Stimulated activated CD4-positive, alpha-beta T cell treated with anti-CD3 and anti-CD28 coated beads, Interleukin-15, amount 100 ng/mL, for 48 hours (primary cell): Measurements from ENCODE around the gene FPR1.
A peak's percentile ranks its signal among the peaks of the same experiment; 100 is the strongest.
"Not testable (repeated sequence)": the region's sequence is repeated elsewhere in the genome, so short reads cannot be mapped to it uniquely, and the experiment has no call there.

Experiments
- DNase-seq, 2 donors: peaks; one replicate each; pipeline ENCODE4 v3.0.0-alpha.2; 2020; ENCODE audit warnings: low read depth in 2 of 2

The FPR1 gene

DNA sequence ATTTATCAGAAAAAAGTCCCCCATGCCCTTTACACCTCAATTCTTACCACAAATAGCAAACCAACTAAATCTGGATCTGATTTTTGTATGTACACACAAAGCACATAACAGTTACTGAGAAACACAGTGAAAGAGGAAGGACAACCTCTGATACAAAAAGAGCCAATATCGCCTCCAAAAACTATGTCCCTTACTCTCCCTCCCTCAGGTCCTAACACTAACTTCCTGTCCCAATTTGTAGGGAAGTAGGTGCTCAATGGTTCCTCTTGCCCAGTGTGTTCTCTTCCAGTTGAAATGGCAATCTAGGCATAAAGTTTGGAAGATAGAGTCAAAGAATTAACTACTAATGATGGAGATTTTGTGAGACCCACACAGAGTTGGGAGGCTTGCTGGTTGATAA, 27.5 kb upstream of the FPR1 start:
- no peak for DNase-seq

DNA sequence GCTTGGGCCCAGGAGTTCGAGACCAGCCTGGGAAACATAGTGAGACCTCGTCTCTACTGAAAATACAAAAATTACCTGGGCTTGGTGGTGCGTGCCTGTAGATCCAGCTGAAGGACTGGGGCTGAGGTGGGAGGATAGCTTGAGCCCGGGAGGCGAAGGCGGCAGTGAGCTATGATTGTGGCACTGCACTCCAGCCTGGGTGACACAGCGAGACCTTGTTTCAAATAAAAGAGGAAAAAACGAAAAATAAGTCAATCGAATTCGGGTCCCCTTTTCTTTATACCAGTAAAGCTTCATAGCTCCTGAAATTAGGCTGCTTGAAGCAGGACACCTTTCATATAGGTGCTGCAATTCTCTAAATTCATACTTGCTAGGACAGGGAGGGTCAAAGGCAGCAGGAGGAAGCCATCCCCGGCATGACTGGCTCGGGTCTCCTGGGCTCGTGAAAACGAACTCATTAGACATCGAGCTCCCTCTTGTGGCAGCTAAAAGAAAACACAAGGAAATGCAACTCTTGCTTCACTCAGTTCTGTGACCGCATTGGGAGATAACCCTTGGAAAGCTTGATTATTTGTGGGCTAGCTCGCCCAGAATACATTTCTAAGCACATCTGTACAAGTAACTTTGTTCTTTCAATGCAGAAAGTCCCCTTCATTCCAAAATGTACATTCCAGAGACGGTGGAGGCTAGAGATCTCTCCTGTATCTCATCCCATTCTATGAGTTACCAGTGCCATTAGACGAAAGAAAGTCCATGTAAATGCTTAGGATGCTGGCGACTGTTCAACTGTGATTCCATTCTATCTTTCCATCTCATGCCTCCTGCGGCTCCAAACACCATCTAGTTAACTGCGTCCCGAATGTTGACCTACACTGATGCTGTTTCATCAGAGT, 26.1 kb upstream of the FPR1 start:
- peak; percentile 14 to 37 for DNase-seq

DNA sequence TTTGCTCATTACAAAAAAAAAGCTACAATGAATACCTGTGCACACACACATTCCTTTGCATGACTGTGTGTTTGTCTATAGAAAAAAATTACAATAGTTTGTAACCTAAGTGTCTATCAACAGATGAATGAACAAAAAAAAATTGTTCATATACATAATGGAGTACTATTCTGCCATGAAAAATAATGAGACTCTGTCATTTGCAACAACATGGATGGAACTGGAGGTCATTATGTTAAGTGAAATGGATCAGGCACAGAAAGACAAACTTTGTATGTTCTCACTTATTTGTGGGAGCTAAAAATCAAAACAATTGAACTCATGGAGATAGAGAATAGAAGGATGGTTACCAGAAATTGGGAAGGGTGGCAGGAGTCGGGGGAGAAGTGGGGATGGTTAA, 24.9 kb upstream of the FPR1 start:
- not testable (repeated sequence) for DNase-seq

DNA sequence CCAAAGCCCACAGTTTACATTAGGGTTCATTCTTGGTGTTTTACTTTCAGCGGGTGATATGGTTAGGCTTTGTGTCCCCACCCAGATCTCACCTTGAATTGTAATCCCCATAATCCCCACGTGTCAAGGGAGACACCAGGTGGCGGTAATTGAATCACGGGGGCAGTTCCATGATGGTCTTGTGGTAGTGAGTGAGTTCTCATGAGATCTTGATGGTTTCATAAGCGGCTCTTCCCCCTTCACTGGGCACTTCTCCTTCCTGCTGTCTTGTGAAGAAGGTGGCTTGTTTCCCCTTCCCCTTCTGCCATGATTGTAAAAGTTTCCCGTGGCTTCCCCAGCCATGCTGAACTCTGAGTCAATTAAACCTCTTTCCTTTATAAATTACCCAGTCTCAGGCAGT, 21.3 kb upstream of the FPR1 start:
- DNase-seq, result no peak

DNA sequence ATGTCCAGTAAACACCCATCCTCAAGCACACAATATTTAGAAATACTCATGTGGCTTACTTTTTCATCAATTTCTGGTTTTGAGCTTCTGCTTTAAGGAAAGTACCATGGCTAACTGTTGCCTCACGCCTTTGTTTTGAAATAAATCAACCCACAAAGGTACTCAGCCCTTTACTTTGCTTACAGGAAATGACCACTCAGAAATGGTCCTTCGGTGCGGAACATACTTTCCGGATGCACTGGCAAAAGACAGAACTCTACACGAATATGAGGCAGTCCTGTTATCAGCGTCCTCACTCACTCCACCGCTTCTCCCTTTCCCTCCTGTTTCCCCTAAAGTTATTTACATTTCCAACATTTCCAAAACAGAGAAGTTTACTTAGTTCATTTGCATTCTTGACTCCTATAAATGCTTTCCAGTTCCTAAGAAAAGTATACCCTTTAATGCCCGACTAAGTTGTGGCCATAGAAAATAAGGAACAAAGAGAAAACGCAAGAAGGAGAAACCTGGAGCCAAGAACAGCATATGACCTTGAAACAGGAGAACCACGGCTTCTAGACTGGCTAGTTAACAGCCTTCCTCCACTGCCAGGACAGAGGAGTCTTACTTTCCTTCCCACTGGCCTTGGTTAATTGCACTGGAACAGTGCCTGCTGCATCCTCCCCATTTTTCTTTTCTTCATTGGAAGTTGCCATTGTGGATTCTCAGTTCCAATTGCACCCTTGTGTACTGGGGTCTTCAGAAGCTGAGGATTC, 19.9 kb upstream of the FPR1 start:
- DNase-seq, result no peak

DNA sequence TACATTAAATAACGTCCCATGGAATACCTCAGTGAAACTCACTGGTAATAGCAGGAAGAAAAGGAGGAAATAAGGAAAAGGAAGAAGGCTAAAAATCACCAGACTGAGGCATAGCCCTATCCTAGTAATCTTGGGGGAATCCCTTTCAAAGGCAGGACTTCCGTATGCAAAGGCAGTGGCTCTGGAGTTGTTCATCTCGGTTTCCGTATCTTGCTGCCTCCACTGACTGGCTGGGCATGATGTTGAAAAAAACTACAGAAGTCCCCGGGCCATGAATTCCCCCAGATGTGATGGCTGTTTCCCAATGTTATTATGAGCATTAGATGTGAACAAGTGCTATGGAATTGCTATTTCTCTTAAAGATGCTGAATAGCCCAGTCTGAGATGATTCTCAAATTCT, 14.8 kb upstream of the FPR1 start:
- no peak for DNase-seq

DNA sequence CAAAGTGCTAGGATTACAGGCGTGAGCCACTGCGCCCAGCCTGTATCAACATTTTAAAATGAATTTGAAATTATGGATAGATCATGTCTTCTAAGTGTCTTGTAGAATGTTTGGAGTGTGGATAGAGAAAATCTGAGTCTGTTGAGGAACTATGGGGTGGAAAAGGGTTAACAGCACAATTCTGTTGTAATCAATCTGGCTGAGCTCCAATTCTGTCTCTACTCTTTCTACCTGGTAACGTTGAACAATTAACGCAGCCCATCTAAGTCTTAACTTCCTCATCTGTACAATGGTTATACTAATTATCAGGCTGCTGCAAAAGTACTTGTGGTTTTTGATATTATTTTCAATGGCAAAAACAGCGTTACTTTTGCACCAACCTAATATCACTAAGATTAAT, 13.4 kb upstream of the FPR1 start:
- no peak for DNase-seq

DNA sequence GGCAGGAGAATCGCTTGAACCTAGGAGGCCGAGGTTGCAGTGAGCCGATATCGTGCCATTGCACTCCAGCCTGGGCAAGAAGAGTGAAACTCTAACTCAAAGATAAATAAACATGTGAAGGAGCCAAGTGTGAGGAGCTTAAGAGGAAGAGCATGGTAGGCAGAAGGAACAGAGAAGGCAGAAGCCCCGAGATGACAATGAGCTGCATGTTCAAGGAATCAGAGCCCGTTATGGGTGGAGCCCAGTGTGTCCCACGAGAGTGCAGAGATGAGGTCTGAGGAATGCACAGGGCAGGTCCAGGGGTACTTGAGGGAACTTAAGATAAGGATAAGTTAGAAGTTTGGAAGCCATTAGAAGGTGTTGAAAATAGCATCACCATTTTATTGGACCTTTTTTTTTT, 10.0 kb upstream of the FPR1 start:
- DNase-seq, result no peak

DNA sequence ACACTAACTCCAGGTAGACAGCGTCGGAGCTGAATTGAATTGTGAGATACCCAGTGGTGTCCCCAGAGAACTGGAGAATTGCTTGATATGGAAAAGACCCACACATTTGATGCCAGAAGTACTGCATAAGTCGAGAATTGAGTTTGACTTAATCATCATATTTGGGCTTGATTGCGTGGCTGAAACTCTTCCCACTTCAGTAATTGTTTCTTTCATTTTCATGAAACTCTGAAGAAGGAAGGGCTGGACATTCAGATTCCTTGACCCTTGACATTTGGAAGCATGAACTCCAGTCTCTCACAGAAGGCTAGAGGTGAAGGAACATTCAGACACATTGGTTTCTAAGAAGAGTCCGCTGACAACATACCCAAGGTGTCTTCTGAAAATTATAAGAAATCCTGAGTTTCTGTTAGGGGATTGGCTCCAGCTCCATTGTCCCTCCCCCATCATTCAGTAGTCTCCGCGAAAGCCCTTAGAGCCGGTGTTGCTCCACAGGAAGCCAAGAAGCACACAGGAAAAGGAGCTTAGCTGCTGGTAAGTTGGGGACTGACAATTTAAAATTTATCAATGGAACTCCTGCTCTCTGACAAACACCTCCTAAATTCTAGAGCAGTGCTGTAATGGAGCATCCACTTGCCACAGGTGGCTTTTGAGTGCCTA, 9.1 kb upstream of the FPR1 start, which contains the start of gene FPR2:
Gene FPR2, plus strand, starts transcription at position 484 of the 660 bp plus-strand sequence. CDS start 7,479 bp downstream, outside the sequence.
- no peak for DNase-seq

DNA sequence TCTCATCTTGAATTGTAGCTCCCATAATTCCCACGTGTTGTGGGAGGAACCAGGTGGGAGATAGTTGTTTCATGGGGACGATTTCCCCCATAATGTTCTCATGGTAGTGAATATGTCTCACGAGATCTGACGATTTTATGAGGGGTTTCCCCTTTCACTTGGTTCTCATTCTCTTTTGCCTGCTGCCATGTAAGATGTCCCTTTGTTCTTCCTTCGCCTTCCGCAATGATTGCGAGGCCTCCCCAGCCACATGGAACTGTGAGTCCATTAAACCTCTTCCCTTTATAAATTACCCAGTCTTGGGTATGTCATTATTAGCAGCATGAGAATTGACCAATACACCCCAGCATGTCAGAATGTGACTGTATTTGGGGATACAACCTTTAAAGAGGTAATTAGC, 3.9 kb upstream of the FPR1 start:
- DNase-seq, result no peak

DNA sequence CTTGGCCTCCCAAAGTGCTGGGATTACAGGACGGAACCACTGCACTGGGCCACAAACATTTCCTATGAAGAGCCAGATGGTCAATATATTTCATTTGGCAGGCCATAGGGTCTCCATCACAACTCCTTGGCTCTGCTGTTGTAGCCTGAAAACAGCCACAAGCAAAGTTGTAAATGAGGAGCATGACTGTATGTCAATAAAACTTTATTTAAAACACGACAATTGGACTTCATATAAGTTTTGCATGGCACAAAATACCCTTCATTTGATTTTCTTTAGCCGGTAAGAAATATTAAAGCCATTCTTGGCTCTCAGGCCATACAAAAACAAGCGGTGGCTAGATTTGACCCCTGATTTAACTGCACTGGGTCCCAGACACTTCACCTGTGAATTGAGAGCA, 3.1 kb upstream of the FPR1 start:
- no peak for DNase-seq

DNA sequence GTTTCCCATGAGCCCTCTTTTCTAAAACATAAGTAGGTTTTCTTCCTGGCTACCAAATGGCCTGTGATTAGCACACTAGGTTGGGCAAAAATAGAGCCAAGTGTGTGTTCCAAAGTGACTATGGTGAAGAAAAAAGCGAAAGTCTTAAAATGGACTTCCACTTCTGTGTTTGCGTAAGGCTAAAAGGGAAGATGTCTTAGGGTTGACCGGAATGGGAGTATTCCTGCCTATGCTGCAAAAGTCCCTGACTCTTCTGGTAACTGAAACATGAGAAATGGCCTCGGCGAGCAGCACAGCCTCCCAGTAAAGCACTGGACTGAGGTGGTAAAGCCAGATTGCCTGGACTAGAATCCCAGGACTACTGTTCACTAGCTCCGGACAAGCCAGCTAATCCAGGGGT, 2.4 kb upstream of the FPR1 start:
- DNase-seq, result no peak

DNA sequence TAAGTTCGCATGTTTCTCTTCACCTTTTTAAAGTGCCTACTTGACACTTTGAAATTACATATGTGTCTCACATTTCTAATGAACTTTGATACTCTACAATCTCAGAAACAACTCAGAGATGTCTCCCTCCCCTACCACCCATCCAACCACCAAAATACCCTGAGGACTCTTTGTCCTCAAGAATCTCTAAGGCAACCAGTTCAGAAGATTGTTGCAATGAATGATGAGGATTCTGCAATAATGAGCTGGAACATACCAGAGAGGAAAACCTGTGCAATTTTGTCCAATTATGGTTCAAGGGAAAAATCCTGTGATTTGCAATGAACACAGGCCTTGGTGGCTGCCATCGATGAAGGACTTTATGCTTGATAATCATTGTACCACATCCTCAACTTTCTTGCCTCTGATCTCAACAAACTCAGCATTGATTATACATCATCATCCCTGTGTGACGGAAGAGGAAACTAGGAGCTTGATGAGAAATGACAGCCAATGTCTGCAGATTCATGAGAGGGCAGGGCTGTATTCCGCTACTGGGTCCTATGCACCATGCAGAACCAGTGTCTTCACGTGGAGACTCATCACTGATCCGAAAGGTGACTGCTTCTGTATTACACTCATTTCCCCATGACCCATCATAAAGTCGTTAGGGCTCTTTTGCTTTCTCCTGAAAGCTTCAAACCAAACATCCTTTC, 1.1 kb downstream of the FPR1 start:
- DNase-seq, result no peak

DNA sequence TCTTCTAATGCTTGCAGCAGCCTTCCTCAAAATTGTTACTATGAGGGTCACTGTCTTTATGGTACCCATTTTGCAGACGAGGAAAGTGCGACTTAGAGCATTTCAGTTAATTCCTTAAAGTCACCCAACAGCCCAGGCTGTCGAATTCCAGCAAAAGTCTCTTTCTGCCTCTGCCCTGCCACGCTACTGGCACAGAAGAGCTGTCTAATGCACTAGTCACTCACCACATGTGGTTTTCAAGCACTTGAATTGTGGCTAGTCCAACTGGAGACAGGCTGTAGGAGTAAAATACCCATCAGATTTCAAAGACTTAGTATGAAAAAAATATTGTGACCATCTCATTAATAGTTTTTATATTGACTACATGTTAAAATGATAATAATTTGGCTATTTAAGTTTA, 1.7 kb downstream of the FPR1 start:
- no peak for DNase-seq

DNA sequence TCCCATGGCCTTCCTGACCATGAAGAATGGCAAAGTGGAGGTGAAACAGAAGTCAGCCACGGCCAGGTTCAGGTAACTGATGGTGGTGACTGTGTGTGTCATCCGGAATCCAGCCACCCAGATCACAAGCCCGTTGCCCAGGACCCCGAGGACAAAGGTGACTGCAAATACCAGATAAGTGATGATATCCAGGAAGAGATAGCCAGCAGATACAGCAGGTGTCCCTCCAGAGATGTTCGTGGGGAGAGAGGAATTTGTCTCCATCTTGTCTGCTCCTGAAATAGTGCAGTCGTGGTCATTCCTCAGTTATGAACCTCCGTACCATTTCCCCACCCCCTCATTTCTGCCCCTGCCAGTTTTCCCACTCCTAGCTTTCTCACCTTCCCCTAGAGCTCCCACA, 4.9 kb downstream of the FPR1 start:
- DNase-seq, result no peak

DNA sequence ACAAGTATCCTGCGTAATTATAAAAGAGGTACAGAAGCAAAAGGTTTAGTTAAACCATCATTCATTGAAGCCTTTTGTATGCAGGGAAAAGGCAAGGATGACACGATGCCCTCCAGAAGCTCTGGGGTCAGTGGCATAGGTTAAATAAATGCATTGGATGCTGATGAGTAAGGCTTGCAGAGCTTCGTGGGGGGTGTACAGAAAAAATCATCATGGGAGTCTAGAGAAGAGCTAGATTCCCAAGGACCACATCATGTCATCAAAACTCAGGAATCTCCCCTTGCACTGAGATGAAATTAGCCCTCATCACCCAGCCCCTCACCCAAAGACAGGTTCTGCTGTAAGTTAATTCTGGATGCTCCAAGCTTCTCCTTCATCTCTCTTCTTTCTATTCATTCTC, 8.3 kb downstream of the FPR1 start:
- no peak for DNase-seq

DNA sequence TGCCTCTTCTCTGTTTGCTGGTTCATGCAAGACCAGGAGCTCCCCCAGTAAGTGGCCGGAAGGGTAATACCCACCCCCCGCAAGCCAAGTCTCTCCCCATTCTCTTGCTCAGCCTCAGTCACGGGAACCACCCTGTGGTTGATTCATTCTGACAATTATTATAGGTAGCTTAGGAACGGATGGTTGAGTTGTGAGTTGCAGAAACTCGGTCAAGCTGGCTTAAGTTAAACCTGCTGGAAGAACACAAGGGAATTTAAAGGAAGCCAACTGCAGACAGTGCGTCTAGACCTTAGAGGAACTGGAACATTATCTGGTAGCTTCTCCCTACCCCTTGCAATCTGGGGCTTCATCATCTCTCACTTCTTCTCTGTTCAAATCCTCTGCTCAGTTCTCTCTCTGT, 8.9 kb downstream of the FPR1 start:
- no peak for DNase-seq

DNA sequence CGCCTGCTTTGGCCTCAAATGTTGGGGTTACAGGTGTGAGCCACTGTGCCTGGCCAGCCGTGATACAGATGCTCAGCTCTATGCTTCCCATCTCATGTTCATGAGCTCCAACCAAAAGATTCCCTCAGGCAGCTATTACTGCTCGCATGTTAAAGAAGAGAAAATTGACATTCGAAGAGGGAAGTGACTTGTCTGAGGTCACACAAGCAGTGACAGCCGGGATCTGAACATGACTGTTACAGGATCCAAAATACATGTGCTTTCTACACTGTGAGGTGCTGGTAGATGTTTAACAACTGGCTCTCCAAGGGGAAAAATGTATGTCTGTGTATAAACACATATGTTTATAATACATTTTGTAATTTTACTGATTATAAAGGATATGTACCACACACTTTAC, 11.3 kb downstream of the FPR1 start:
- no peak for DNase-seq

DNA sequence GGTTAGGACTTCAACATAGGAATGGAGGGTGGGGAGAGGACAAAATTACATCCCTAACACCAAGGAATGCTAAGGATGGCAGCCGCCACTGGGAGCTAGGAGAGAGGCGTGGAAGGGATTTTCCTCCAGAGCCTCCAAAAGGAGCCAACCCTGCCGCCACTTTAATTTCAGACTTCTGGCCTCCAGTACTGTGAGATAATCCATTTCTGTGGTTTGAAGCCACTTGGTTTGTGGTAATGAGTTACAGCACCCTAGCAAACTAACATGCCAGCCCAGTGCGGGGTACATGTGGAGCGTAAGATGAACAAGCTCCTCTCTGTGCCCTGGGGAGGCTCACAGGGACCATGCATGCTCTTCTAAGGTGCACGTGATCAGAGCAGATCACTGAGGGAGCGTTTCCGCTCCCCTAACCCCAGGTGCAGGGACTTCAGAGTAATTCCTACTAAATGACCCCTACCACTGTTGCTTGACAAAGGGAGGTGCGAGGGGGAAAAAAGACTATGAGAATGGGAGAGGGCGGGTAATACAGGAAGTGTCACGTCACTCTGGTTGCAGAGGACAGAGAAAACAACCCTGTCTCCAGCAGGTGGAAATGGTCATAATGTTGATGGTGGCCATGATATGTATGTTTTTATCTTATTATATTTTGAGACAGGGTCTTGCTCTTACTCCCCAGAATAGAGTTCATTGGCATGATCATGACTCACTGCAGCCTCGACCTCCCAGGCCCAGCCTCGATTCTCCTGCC, 12.0 kb downstream of the FPR1 start:
- DNase-seq, result no peak

DNA sequence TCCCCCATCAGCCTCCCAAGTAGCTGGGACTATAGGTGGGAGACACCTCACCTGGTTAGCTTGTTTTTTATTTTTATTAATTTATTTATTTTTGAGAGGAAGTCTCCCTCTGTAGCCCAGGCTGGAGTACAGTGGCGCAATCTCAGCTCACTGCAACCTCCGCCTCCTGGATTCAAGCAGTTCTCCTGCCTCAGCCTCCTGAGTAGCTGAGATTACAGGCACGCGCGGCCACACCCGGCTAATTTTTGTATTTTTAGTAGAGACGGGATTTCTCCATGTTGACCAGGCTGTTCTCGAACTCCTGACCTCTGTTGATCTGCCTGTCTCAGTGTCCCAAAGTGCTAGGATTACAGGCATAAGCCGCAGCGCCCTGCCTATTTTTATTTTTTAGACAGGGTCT, 13.2 kb downstream of the FPR1 start:
- DNase-seq, result not testable (repeated sequence)

DNA sequence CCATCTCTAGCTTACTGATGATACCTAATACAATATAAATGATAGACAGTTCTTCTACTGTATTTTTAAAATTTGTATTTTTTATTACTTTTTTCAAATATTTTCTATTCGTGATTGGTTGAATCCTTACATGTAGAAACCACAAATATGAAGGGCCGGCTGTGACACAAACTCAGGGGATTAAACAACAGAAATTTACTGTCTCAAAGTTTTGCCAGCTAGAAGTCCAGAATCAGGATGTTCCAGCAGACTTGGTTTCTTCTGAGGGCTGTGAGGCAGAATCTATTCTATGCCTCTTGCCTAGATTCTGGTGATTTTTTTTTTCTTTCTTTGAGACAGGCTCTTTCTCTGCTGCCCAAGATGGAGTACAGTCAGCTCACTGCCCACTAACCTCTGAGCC, 13.8 kb downstream of the FPR1 start:
- DNase-seq, result no peak
